ENCODE results near the gene PDGFRB. TPM values are rescaled to one million over a fixed set of nuclear protein-coding genes. Genes with fewer than 3 reads are reported as not detected.

PDGFRB gene
- total RNA-seq, 4 donors from 2014 or later = 20.2 to 56.3 (median 28.3) TPM

DNA sequence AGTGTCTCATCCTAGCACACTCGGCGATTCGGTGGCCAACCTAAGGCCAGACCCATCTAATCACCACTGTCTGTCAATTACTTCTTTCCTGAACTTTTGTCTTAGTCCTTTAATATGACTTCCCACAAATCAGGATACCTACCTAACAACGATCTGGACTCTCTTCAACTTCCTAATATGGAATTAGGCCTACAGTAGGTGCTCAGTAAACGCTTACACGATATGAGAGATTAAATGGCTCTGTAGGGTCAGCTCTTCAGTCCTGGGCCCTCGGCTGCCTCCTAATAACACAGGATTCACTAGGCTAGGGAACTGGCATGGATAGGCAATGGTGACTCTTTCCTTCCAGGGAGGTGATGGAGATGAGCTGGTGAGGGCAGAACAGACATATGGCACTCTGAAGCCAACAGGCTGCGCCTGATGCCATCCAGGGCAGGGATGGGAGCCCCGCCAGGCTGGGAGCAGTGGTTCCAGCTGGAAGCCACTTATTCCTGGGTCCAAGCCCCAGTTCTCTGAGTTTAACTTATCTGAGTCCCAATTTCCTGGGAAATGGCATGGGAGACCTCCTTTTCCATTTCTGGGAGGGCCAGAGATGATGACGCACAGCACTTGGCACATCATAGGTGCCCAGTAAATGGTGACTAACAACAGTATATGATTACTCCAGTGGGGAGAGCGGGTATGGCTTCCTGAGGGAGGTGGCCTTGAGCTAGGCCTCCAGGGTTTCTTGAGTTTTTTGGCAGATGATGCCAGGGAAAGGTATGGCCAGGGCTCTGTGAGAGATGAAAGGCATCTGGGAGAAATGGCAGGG is 7.3 kb downstream of the PDGFRB start:
- H3K9me3 ChIP-seq = no peaks in the 10 kb centered on the region
- WGBS, 2 donors (ENCODE audit: low coverage in 1 of 2) = 73 to 86% methylated on average over 4 to 11 of the region's 11 CpGs
- DNase-seq = no peak
- no peaks in the 10 kb centered on the region for H3K27me3 ChIP-seq
- in situ Hi-C loops (cut with MboI; ENCODE audit: low pct_ligation_motif_present in 1 of 4, low pct_unique_long_range_greater_than_20kb in 1 of 4, low sequenced_read_pairs in 3 of 4) (loop anchor here in 2 of 4 donors (25.0 kb wide), 1 partner anchor 289 kb away; the partner anchor contains the start of gene RPS14 (in 2 of the 2)), intact Hi-C loops (cut with DNase I; ENCODE audit: low total_unique reads) (no loop called here)
- H3K4me1 ChIP-seq = peaks cover 0 to 24% (median 18%) of the 10 kb centered on the region in 4 donors
- TF ChIP-seq POLR2A (IDR thresholded peaks at IDR 0.05) (no peak), POLR2AphosphoS5 (IDR thresholded peaks at IDR 0.05) (no peak), EP300 (IDR thresholded peaks at IDR 0.05; ENCODE audit: low read depth) (no peak)
- TF ChIP-seq, protein P1, sequence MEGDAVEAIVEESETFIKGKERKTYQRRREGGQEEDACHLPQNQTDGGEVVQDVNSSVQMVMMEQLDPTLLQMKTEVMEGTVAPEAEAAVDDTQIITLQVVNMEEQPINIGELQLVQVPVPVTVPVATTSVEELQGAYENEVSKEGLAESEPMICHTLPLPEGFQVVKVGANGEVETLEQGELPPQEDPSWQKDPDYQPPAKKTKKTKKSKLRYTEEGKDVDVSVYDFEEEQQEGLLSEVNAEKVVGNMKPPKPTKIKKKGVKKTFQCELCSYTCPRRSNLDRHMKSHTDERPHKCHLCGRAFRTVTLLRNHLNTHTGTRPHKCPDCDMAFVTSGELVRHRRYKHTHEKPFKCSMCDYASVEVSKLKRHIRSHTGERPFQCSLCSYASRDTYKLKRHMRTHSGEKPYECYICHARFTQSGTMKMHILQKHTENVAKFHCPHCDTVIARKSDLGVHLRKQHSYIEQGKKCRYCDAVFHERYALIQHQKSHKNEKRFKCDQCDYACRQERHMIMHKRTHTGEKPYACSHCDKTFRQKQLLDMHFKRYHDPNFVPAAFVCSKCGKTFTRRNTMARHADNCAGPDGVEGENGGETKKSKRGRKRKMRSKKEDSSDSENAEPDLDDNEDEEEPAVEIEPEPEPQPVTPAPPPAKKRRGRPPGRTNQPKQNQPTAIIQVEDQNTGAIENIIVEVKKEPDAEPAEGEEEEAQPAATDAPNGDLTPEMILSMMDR (IDR thresholded peaks at IDR 0.05) = no peak
- no peak overlapping the region for H3K4me3 ChIP-seq
- H3K27ac ChIP-seq = peak overlapping the region; percentile 28 to 89 (median 57)
- no peaks in the 10 kb centered on the region for H3K36me3 ChIP-seq

DNA sequence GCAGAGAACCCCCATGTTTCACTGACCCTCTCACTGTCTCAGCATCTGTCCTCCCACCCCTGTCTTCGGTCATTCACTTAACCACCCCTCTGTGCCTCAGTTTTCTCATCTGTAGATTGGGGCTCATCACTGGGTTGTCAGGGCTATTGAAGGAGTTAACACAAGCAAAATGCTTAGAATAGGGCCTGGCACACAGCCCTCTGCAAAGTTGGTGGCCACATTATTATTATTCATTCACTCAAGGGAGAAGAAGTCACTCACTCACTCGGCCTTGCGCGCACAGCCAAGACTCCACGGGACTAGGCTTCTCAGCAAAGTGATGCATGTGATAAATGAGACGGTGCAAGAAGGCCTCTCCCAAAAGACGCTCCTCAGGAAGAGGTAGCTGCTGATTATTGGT is 8.0 kb downstream of the PDGFRB start:
- Histone ChIP-seq H3K36me3 (no peaks in the 10 kb centered on the region), H3K27me3 (no peaks in the 10 kb centered on the region), H3K27ac (peak overlapping the region; percentile 29 to 89 (median 84)), H3K4me1 (peaks cover 0 to 26% (median 20%) of the 10 kb centered on the region in 4 donors), H3K4me3 (no peak overlapping the region), H3K9me3 (no peaks in the 10 kb centered on the region)
- in situ Hi-C loops (cut with MboI; ENCODE audit: low pct_ligation_motif_present in 1 of 4, low pct_unique_long_range_greater_than_20kb in 1 of 4, low sequenced_read_pairs in 3 of 4) = loop anchor here in 2 of 4 donors (25.0 kb wide), 1 partner anchor 290 kb away; the partner anchor contains the start of gene RPS14 (in 2 of the 2)
- DNase-seq = no peak
- intact Hi-C loops (cut with DNase I; ENCODE audit: low total_unique reads) = no loop called here
- TF ChIP-seq EP300 (IDR thresholded peaks at IDR 0.05; ENCODE audit: low read depth) (no peak), POLR2AphosphoS5 (IDR thresholded peaks at IDR 0.05) (no peak), POLR2A (IDR thresholded peaks at IDR 0.05) (no peak)
- TF ChIP-seq, protein P1 (IDR thresholded peaks at IDR 0.05) = no peak
- WGBS, 2 donors (ENCODE audit: low coverage in 1 of 2) = 45 to 87% methylated on average over 6 to 7 of the region's 7 CpGs

DNA sequence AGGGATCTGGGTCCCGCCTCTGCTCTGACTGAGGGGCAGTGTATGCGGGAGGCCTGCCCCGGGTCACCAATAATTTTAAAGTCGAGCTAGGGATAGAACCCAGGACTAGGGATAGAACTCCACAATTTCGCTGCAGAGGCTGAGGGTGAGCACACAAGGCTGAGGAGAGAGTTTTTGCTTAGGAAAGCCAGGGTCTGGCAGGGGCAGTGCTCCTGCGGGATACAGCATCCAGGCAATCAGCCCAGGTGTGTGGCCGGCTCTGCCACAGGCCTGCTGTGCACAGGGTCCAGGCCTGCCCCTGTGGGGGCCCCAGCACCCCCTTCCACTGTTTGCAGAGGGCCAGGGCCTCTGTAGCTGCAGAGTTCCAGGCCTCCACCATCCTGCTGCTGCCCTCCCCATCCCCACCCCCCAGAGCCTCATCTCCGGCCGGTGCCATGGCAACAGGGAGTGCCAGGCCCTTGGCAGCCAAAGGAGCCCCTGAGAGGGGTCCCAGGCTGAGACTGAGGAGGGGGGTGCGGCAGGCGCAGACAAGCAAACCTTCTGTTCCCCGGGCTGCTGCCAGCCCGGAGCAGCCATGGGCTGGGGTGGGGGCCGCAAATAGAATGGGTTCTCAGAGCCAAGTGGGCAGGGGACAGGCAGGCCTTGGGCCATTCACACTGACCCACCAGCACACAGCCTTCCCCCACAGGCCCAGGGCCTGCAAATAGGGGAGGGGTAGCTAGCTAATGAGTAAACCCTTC is 8.6 kb downstream of the PDGFRB start:
- Histone ChIP-seq H3K4me3 (no peak overlapping the region), H3K9me3 (no peaks in the 10 kb centered on the region), H3K36me3 (no peaks in the 10 kb centered on the region), H3K27me3 (no peaks in the 10 kb centered on the region), H3K27ac (peak overlapping the region; percentile 29 to 89 (median 84)), H3K4me1 (peaks cover 5 to 32% (median 23%) of the 10 kb centered on the region in 4 donors)
- in situ Hi-C loops (cut with MboI; ENCODE audit: low pct_ligation_motif_present in 1 of 4, low pct_unique_long_range_greater_than_20kb in 1 of 4, low sequenced_read_pairs in 3 of 4) (loop anchor here in 2 of 4 donors (25.0 kb wide), 1 partner anchor 290 kb away; the partner anchor contains the start of gene RPS14 (in 2 of the 2)), intact Hi-C loops (cut with DNase I; ENCODE audit: low total_unique reads) (no loop called here)
- TF ChIP-seq EP300 (IDR thresholded peaks at IDR 0.05; ENCODE audit: low read depth) (no peak), POLR2A (IDR thresholded peaks at IDR 0.05) (no peak), POLR2AphosphoS5 (IDR thresholded peaks at IDR 0.05) (no peak)
- TF ChIP-seq, protein P1 (IDR thresholded peaks at IDR 0.05) = no peak
- DNase-seq = no peak
- WGBS, 2 donors (ENCODE audit: low coverage in 1 of 2) = 83 to 87% methylated on average over 2 to 14 of the region's 14 CpGs

DNA sequence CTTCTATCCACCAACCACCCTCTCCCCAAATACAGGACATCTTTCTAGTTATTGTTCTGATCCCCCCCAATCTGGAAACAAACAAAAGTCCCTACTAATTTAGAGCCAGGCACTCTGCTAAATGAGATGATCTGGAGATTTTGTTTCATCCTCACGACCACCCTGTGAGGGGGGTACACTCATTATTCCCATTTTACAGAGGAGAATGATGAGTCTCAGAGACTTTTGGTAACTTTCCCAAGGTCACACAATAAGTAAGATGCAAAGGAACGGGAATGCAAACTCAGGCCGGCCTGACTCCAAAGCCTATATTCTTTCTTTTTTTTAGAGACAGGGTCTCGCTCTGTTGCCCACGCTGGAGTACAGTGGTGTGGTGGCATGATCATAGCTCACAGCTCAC is 9.4 kb downstream of the PDGFRB start:
- no peaks in the 10 kb centered on the region for H3K9me3 ChIP-seq
- WGBS, 2 donors (ENCODE audit: low coverage in 1 of 2) = 60 to 83% methylated on average over 3 to 5 of the region's 5 CpGs
- no peak for DNase-seq
- H3K27ac ChIP-seq = peak overlapping the region; percentile 29 to 89 (median 84)
- H3K4me3 ChIP-seq = no peak overlapping the region
- TF ChIP-seq POLR2A (IDR thresholded peaks at IDR 0.05) = no peak
- TF ChIP-seq, protein P1 (IDR thresholded peaks at IDR 0.05) = no peak
- no peak for TF ChIP-seq EP300 (IDR thresholded peaks at IDR 0.05; ENCODE audit: low read depth)
- no peak for TF ChIP-seq POLR2AphosphoS5 (IDR thresholded peaks at IDR 0.05)
- in situ Hi-C loops (cut with MboI; ENCODE audit: low pct_ligation_motif_present in 1 of 4, low pct_unique_long_range_greater_than_20kb in 1 of 4, low sequenced_read_pairs in 3 of 4) = loop anchor here in 2 of 4 donors (25.0 kb wide), 1 partner anchor 291 kb away; the partner anchor contains the start of gene RPS14 (in 2 of the 2)
- intact Hi-C loops (cut with DNase I; ENCODE audit: low total_unique reads) = no loop called here
- no peaks in the 10 kb centered on the region for H3K27me3 ChIP-seq
- H3K36me3 ChIP-seq = no peaks in the 10 kb centered on the region
- H3K4me1 ChIP-seq = peaks cover 6 to 38% (median 29%) of the 10 kb centered on the region in 4 donors
